IMR-90 (cell line): Measurements from ENCODE around the gene HEPACAM. TPM values are rescaled to one million over a fixed set of nuclear protein-coding genes. Genes with fewer than 3 reads are reported as not detected.

Experiments
- ATAC-seq: fragments of 200-7000 bp; cut with Tn5 transposase; 2 replicates; pipeline ENCODE4 v1.9.1; 2020; ENCODE audit warnings: low read depth, mild to moderate bottlenecking, moderate library complexity
- BruUV-seq: library from RNA; stranded (reverse); fragments of 400-500 nt; replicated peaks from 2 replicates; lab custom pipeline; 2021; lab: Mats Ljungman, UMichigan
- CTCF ChIA-PET: fragments of 300-600 bp; formaldehyde crosslinking; extraction: SDS; loops from one replicate; lab custom pipeline; 2021; ENCODE audit warnings: antibody characterized with exemption; lab: Yijun Ruan, JAX
- POLR2A ChIA-PET: fragments of 300-600 bp; sonication (Branson Sonifier 250); formaldehyde crosslinking; loops from one replicate; lab custom pipeline; 2022; ENCODE audit warnings: antibody characterized with exemption; ENCODE audit not compliant: unreplicated experiment; lab: Charles Lee
- DNase-seq: peaks from one replicate; pipeline ENCODE4 v3.0.0; 2013
- H2AFZ ChIP-seq: replicated peaks from 2 replicates; pipeline ENCODE3; 2013; ENCODE audit warnings: low read length, mild to moderate bottlenecking; ENCODE audit not compliant: poor library complexity
- H2AK5ac ChIP-seq: 2 replicates; pipeline ENCODE4 v1.6.1; 2013; ENCODE audit warnings: low read depth, low read length, inconsistent platforms
- H2AK9ac ChIP-seq: replicated peaks from 2 replicates; pipeline ENCODE3; 2013; ENCODE audit warnings: mild to moderate bottlenecking, low read depth, low read length, moderate library complexity; ENCODE audit not compliant: poor library complexity
- H2BK120ac ChIP-seq: 2 replicates; pipeline ENCODE4 v1.6.1; 2013; ENCODE audit warnings: low read depth, low read length, inconsistent platforms
- H2BK15ac ChIP-seq: 3 replicates; pipeline ENCODE4 v1.6.1; 2013; ENCODE audit warnings: low read depth, low read length, inconsistent platforms
- H2BK20ac ChIP-seq: 2 replicates; pipeline ENCODE4 v1.6.1; 2013; ENCODE audit warnings: low read depth, mild to moderate bottlenecking, inconsistent platforms, low read length, moderate library complexity
- H2BK5ac ChIP-seq: 2 replicates; pipeline ENCODE4 v1.6.1; 2013; ENCODE audit warnings: mild to moderate bottlenecking, low read depth, low read length, inconsistent platforms; ENCODE audit not compliant: poor library complexity, severe bottlenecking
- H3K14ac ChIP-seq: replicated peaks from 2 replicates; pipeline ENCODE4 v1.6.1; 2013; ENCODE audit warnings: low read depth, low read length, inconsistent platforms
- H3K18ac ChIP-seq: 2 replicates; pipeline ENCODE4 v1.6.1; 2013; ENCODE audit warnings: low read depth, low read length, control low read depth
- H3K23ac ChIP-seq: 2 replicates; pipeline ENCODE4 v1.6.1; 2013; ENCODE audit warnings: low read depth, low read length, inconsistent platforms
- H3K27ac ChIP-seq: 2 replicates; pipeline ENCODE4 v1.5.1; 2013; ENCODE audit warnings: mild to moderate bottlenecking, control low read depth, low read length; ENCODE audit not compliant: insufficient read depth
- H3K27me3 ChIP-seq: 2 replicates; pipeline ENCODE4 v1.6.1; 2013; ENCODE audit warnings: low read length; ENCODE audit not compliant: control insufficient read depth, insufficient read depth
- H3K36me3 ChIP-seq: 2 replicates; pipeline ENCODE4 v1.6.1; 2013; ENCODE audit warnings: low read length, mixed read lengths; ENCODE audit not compliant: control insufficient read depth, insufficient read depth
- H3K4ac ChIP-seq: 2 replicates; pipeline ENCODE4 v1.6.1; 2013; ENCODE audit warnings: low read depth, low read length, inconsistent platforms
- H3K4me1 ChIP-seq: 2 replicates; pipeline ENCODE4 v1.6.1; 2013; ENCODE audit warnings: low read length, mixed read lengths; ENCODE audit not compliant: control insufficient read depth, insufficient read depth
- H3K4me2 ChIP-seq: 2 replicates; pipeline ENCODE4 v1.6.1; 2013; ENCODE audit warnings: low read depth, mild to moderate bottlenecking, control low read depth, low read length, moderate library complexity
- H3K4me3 ChIP-seq: 2 replicates; pipeline ENCODE4 v1.5.1; 2013; ENCODE audit warnings: low read depth, mild to moderate bottlenecking, control low read depth, low read length, moderate library complexity; ENCODE audit not compliant: insufficient read depth
- H3K56ac ChIP-seq: 2 replicates; pipeline ENCODE4 v1.6.1; 2013; ENCODE audit warnings: low read length, inconsistent platforms; ENCODE audit not compliant: insufficient read depth; ENCODE audit errors: extremely low read depth
- H3K79me1 ChIP-seq, 2 experiments: 2 replicates each; pipeline ENCODE4 v1.6.1; 2013; ENCODE audit warnings: low read length in 2 of 2, inconsistent platforms in 1 of 2, low read depth in 1 of 2
- H3K9ac ChIP-seq: 2 replicates; pipeline ENCODE4 v1.6.1; 2013; ENCODE audit warnings: low read depth, low read length, control low read depth
- H3K9me1 ChIP-seq: 2 replicates; pipeline ENCODE4 v1.6.1; 2013; ENCODE audit warnings: low read length, inconsistent platforms; ENCODE audit not compliant: insufficient read depth
- H3K9me3 ChIP-seq: 2 replicates; pipeline ENCODE4 v1.6.1; 2013; ENCODE audit warnings: low read length; ENCODE audit not compliant: control insufficient read depth, insufficient read depth
- H4K20me1 ChIP-seq: 2 replicates; pipeline ENCODE4 v1.6.1; 2013; ENCODE audit warnings: low read length, inconsistent platforms; ENCODE audit not compliant: insufficient read depth
- H4K5ac ChIP-seq: 2 replicates; pipeline ENCODE4 v1.6.1; 2013; ENCODE audit warnings: mild to moderate bottlenecking, low read depth, low read length, control low read depth
- H4K8ac ChIP-seq, 2 experiments: 2 replicates each; pipeline ENCODE4 v1.6.1; 2013; ENCODE audit warnings: low read depth in 2 of 2, low read length in 2 of 2, control low read depth in 1 of 2, inconsistent platforms in 1 of 2
- H4K91ac ChIP-seq: 2 replicates; pipeline ENCODE4 v1.6.1; 2013; ENCODE audit warnings: low read depth, low read length, inconsistent platforms; ENCODE audit not compliant: insufficient read depth
- MAFK ChIP-seq: IDR thresholded peaks from 2 replicates; pipeline ENCODE4 v1.6.1; 2012; ENCODE audit warnings: low read depth, low read length, improper control_type of control experiment
- MXI1 ChIP-seq: IDR thresholded peaks from 2 replicates; pipeline ENCODE4 v1.6.1; 2012; ENCODE audit warnings: low read depth, mild to moderate bottlenecking, low read length, moderate library complexity, borderline replicate concordance
- NFE2L2 ChIP-seq: fragments of 150-350 bp; IDR thresholded peaks from 2 replicates; pipeline ENCODE4 v1.6.1; 2016; ENCODE audit warnings: low read depth, mild to moderate bottlenecking, low read length
- POLR2A ChIP-seq: IDR thresholded peaks from 2 replicates; pipeline ENCODE4 v1.6.1; 2012; ENCODE audit warnings: mild to moderate bottlenecking, low read depth, low read length
- RCOR1 ChIP-seq: IDR thresholded peaks from 2 replicates; pipeline ENCODE4 v1.6.1; 2012; ENCODE audit warnings: mild to moderate bottlenecking, low read length, improper control_type of control experiment; ENCODE audit not compliant: insufficient replicate concordance
- USF2 ChIP-seq: fragments of 150-350 bp; IDR thresholded peaks from 2 replicates; pipeline ENCODE4 v1.6.1; 2017; ENCODE audit warnings: mild to moderate bottlenecking, antibody characterized with exemption, low read length, low read depth
- dilution Hi-C: fragments of 300-500 bp; cut with HindIII; formaldehyde crosslinking; loops from one replicate; pipeline ENCODE4 v1.14.3; 2018; ENCODE audit warnings: low sequenced_read_pairs; ENCODE audit not compliant: unreplicated experiment
- in situ Hi-C: fragments of 300-500 bp; cut with MboI; formaldehyde crosslinking; loops from 3 replicates; pipeline ENCODE4 v1.14.3; 2019; ENCODE audit warnings: low sequenced_read_pairs, inconsistent platforms, mixed read lengths
- intact Hi-C: fragments of 100-400 bp; cut with micrococcal nuclease; formaldehyde crosslinking; loops from 2 replicates; pipeline ENCODE4 v1.10.0; 2022
- polyA plus RNA-seq, 3 experiments: library from polyadenylated mRNA; depleted of rRNA; stranded (reverse); fragments of >200 nt; gene quantifications; 2 replicates each; pipeline ENCODE4 v1.2.3, GENCODE V29; 2012; ENCODE audit warnings: low replicate concordance in 1 of 3
- total RNA-seq: library from RNA; depleted of rRNA; stranded (reverse); fragments of >200 nt; gene quantifications from 2 replicates; pipeline ENCODE4 v1.2.3, GENCODE V29; 2012
- TF ChIP-seq, protein P1 (sequence below): fragments of 150-350 bp; IDR thresholded peaks from 2 replicates; pipeline ENCODE4 v1.6.1; 2016; ENCODE audit warnings: low read depth, mild to moderate bottlenecking, low read length, moderate library complexity, borderline replicate concordance
- TF ChIP-seq, protein P2 (sequence below): conservative IDR thresholded peaks from 2 replicates; pipeline ENCODE4 v1.5.1; 2012; ENCODE audit warnings: mild to moderate bottlenecking, low read depth, low read length, improper control_type of control experiment

Gene HEPACAM
- total and polyA plus RNA-seq, 2 of the 4 experiments (the other 2 are of a cell fraction), result 0.09 to 0.18 TPM

GRCh38 chr11:124961972-124962609, 26.2 kb upstream of the HEPACAM start (continued):
- no peak for TF ChIP-seq USF2

- no peak for DNase-seq
- Histone ChIP-seq H4K5ac (no peak overlapping the region), H3K27me3 (no peaks in the 10 kb centered on the region), H3K23ac (no peak overlapping the region), H2BK5ac (no peak overlapping the region), H3K4me2 (no peak overlapping the region), H2BK20ac (no peak overlapping the region), H3K18ac (no peak overlapping the region), H3K4ac (no peak overlapping the region), H4K91ac (no peak overlapping the region), H2AFZ (no peak overlapping the region), H3K9me3 (no peaks in the 10 kb centered on the region), H3K4me1 (peaks cover 2% of the 10 kb centered on the region; the same call in 1 of the 2 replicates), H4K20me1 (no peaks in the 10 kb centered on the region), H3K9me1 (no peaks in the 10 kb centered on the region), H3K9ac (no peak overlapping the region), H2BK15ac (0 out of 3 replicates have a peak overlapping the region, but pooled peaks have one; percentile 4), H2BK120ac (no peak overlapping the region), H3K36me3 (no peaks in the 10 kb centered on the region), H3K4me3 (no peak overlapping the region), H4K8ac (peak overlapping the region in 1 of 2 experiments; percentile 66; a peak in 2 of 4 replicates), H3K27ac (no peak overlapping the region), H3K56ac (no peak overlapping the region), H3K14ac (no peak overlapping the region), H2AK9ac (no peak overlapping the region), H3K79me1 (peaks cover 0 to 8% of the 10 kb centered on the region in 2 experiments; a peak in 2 of 4 replicates), H2AK5ac (no peak overlapping the region)
- CTCF ChIA-PET, result interaction anchor here (0.7 to 1.4 kb wide), 2 partner anchors 188 to 557 kb away, joined by 3 read pairs; no protein-coding TSS in a partner anchor
- dilution Hi-C loops (no loop called here), in situ Hi-C loops (no loop called here), intact Hi-C loops (loop anchor here (2.0 kb wide), 1 partner anchor 118 kb away; no protein-coding TSS in a partner anchor)
- TF ChIP-seq, protein P1, sequence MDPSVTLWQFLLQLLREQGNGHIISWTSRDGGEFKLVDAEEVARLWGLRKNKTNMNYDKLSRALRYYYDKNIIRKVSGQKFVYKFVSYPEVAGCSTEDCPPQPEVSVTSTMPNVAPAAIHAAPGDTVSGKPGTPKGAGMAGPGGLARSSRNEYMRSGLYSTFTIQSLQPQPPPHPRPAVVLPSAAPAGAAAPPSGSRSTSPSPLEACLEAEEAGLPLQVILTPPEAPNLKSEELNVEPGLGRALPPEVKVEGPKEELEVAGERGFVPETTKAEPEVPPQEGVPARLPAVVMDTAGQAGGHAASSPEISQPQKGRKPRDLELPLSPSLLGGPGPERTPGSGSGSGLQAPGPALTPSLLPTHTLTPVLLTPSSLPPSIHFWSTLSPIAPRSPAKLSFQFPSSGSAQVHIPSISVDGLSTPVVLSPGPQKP, result no peak
- TF ChIP-seq MAFK, result no peak
- TF ChIP-seq, protein P2, sequence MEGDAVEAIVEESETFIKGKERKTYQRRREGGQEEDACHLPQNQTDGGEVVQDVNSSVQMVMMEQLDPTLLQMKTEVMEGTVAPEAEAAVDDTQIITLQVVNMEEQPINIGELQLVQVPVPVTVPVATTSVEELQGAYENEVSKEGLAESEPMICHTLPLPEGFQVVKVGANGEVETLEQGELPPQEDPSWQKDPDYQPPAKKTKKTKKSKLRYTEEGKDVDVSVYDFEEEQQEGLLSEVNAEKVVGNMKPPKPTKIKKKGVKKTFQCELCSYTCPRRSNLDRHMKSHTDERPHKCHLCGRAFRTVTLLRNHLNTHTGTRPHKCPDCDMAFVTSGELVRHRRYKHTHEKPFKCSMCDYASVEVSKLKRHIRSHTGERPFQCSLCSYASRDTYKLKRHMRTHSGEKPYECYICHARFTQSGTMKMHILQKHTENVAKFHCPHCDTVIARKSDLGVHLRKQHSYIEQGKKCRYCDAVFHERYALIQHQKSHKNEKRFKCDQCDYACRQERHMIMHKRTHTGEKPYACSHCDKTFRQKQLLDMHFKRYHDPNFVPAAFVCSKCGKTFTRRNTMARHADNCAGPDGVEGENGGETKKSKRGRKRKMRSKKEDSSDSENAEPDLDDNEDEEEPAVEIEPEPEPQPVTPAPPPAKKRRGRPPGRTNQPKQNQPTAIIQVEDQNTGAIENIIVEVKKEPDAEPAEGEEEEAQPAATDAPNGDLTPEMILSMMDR, result no peak
- no peak for TF ChIP-seq POLR2A
- TF ChIP-seq RCOR1, result no peak
- TF ChIP-seq NFE2L2, result no peak
- TF ChIP-seq MXI1, result no peak
- POLR2A ChIA-PET, result interaction anchor here (1.0 kb wide), 1 partner anchor 79 kb away, joined by 3 read pairs; no protein-coding TSS in a partner anchor
- ATAC-seq, result no peak
- BruUV-seq, result no TSS peak
Measured at GRCh38 chr11:124955035-124955434, 19.2 kb upstream of the HEPACAM start.
